Liver (tissue), 9 donors: Measurements from ENCODE around the gene OR6C74. TPM values are rescaled to one million over a fixed set of nuclear protein-coding genes. Genes with fewer than 3 reads are reported as not detected.

Experiments used
- DNase-seq: peaks from one replicate; pipeline ENCODE4 v3.0.0-alpha.2; 2017; ENCODE audit warnings: low spot score
- H3K27ac ChIP-seq, 2 donors: one replicate each; pipeline ENCODE4 v1.7.0; 2013; ENCODE audit warnings: inconsistent platforms in 2 of 2, low read length in 2 of 2, control low read depth in 1 of 2, low read depth in 1 of 2, mild to moderate bottlenecking in 1 of 2
- H3K27me3 ChIP-seq, 4 donors: one replicate each; pipeline versions ENCODE4 v1.6.1 to v1.7.0; 2013; ENCODE audit warnings: low read length in 3 of 4, inconsistent platforms in 1 of 4, mild to moderate bottlenecking in 1 of 4, moderate library complexity in 1 of 4; ENCODE audit not compliant: control insufficient read depth in 4 of 4, insufficient read depth in 4 of 4
- H3K36me3 ChIP-seq, 4 donors: one replicate each; pipeline versions ENCODE4 v1.6.1 to v1.7.0; 2013; ENCODE audit warnings: low read length in 3 of 4, mild to moderate bottlenecking in 3 of 4, low read depth in 1 of 4, moderate library complexity in 1 of 4; ENCODE audit not compliant: control insufficient read depth in 4 of 4, insufficient read depth in 3 of 4
- H3K4me1 ChIP-seq, 4 donors: one replicate each; pipeline versions ENCODE4 v1.6.1 to v1.7.0; 2013; ENCODE audit warnings: low read length in 3 of 4, mild to moderate bottlenecking in 3 of 4, moderate library complexity in 1 of 4; ENCODE audit not compliant: control insufficient read depth in 4 of 4, insufficient read depth in 4 of 4
- H3K4me3 ChIP-seq, 3 donors: one replicate each; pipeline versions ENCODE4 v1.6.1 to v1.7.0; 2013; ENCODE audit warnings: low read length in 3 of 3, control low read depth in 1 of 3, low read depth in 1 of 3, mild to moderate bottlenecking in 1 of 3
- H3K9ac ChIP-seq, 2 donors: one replicate each; pipeline ENCODE4 v1.7.0; 2013; ENCODE audit warnings: low read length in 2 of 2, mild to moderate bottlenecking in 2 of 2, moderate library complexity in 2 of 2, control low read depth in 1 of 2, low read depth in 1 of 2
- H3K9me3 ChIP-seq, 4 donors: one replicate each; pipeline versions ENCODE4 v1.6.1 to v1.7.0; 2013; ENCODE audit warnings: low read length in 3 of 4; ENCODE audit not compliant: control insufficient read depth in 4 of 4
- FOXA2 ChIP-seq: IDR thresholded peaks from 2 replicates; pipeline ENCODE4 v1.6.1; 2016; ENCODE audit warnings: antibody characterized with exemption
- GABPA ChIP-seq, 2 donors: IDR thresholded peaks in 1 of 2; conservative IDR thresholded peaks in 1 of 2; 2 replicates each; pipeline ENCODE4 v1.6.1; 2016; ENCODE audit warnings: antibody characterized with exemption in 2 of 2, mild to moderate bottlenecking in 1 of 2, moderate library complexity in 1 of 2
- HNF4G ChIP-seq: IDR thresholded peaks from 2 replicates; pipeline ENCODE4 v1.6.1; 2016; ENCODE audit warnings: antibody characterized with exemption
- MAX ChIP-seq: IDR thresholded peaks from 2 replicates; pipeline ENCODE4 v1.6.1; 2016; ENCODE audit warnings: antibody characterized with exemption
- REST ChIP-seq: IDR thresholded peaks from 2 replicates; pipeline ENCODE4 v1.6.1; 2016; ENCODE audit warnings: antibody characterized with exemption, mild to moderate bottlenecking
- RXRA ChIP-seq, 2 donors: IDR thresholded peaks; 2 replicates each; pipeline ENCODE4 v1.6.1; 2017 to 2018; ENCODE audit warnings: antibody characterized with exemption in 2 of 2, mild to moderate bottlenecking in 1 of 2
- YY1 ChIP-seq: IDR thresholded peaks from 2 replicates; pipeline ENCODE4 v1.6.1; 2016; ENCODE audit warnings: antibody characterized with exemption, mild to moderate bottlenecking
- WGBS: extraction: QIAGEN DNeasy Blood & Tissue Kit; methylation state at CpG from one replicate; pipeline ENCODE4 v1.1.7; 2013; 5-methylcytosine and 5-hydroxymethylcytosine counted together
- polyA plus RNA-seq, 2 donors: library from polyadenylated mRNA; stranded (reverse) in 1 of 2; unstranded in 1 of 2; fragments of 200-250 nt in 1 of 2; fragments of >200 nt in 1 of 2; fragmentation: Nextera tagmentation in 1 of 2; extraction: Ambion mirVana in 1 of 2; gene quantifications; one replicate each; pipeline versions ENCODE4 v1.2.1 to v1.2.3, GENCODE V29; 2013 to 2015
- total RNA-seq, 2 donors: library from RNA; depleted of rRNA; stranded (reverse); fragments of >200 nt; gene quantifications; one replicate each; pipeline ENCODE4 v1.2.3, GENCODE V29; 2014
- TF ChIP-seq, protein P1 (sequence below): fragments of 150-350 bp; IDR thresholded peaks from 2 replicates; pipeline ENCODE4 v1.5.1; 2017; ENCODE audit warnings: improper control_type of control experiment, low read depth, low read length; ENCODE audit not compliant: missing input control
- donor health status: healthy.
- donor health status: healthy.
- donor health status: healthy.
- donor health status: healthy.
- donor health status: healthy.

The OR6C74 gene
- total and polyA plus RNA-seq, 4 donors = not detected

DNA sequence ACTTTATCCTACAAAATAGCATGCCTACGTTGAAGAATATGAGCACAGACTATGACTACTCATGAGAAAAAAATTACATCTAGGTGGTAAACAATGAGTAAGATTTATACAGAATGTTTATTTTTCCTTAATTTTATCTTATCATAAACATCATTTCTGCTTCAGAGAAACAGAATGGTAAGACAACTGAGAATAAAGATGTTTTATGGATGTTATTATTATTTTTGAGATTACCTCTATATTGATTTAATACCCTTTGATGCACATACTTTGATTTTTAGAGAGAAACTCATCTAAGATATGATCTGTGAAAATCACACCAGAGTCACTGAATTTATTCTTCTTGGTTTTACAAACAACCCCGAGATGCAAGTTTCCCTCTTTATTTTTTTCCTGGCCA, 23.7 kb upstream of the OR6C74 start, which contains the start of gene OR10A7:
TSS of gene OR10A7 (plus strand) at position 301 of the 400 bp plus-strand sequence. CDS start at position 301, 0 bp downstream.
- H3K9ac ChIP-seq = no peak within 1 kb of the TSS
- WGBS = 84% methylated on average over 2 of the region's 2 CpGs
- no peak for DNase-seq
- no peak for TF ChIP-seq FOXA2
- TF ChIP-seq RXRA (IDR thresholded peaks at IDR 0.05) = no peak
- no peak for TF ChIP-seq HNF4G
- TF ChIP-seq YY1 = no peak
- H3K27me3 ChIP-seq = no peaks in the 10 kb centered on the region
- no peak within 1 kb of the TSS for H3K4me3 ChIP-seq
- no peaks in the 10 kb centered on the region for H3K36me3 ChIP-seq
- H3K27ac ChIP-seq = no peak within 1 kb of the TSS
- H3K9me3 ChIP-seq = no peaks in the 10 kb centered on the region
- no peaks in the 10 kb centered on the region for H3K4me1 ChIP-seq

DNA sequence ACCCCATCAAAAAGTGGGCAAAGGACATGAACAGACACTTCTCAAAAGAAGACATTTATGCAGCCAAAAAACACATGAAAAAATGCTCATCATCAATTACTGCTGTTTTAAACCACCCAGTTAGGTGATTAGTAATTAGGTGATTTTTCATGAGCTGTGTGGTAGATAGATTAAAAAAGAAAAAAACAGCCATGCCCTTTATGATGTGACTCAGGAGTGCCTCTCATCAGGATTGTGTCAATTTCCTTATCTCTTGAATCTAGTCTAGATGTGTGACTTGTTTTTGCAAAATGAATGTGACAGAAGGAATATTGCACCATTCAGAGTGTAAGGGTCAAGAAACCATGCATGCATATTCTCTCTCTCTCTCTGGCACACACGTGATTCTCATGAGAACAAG, 17.9 kb upstream of the OR6C74 start:
- no peaks in the 10 kb centered on the region for H3K36me3 ChIP-seq
- WGBS = 53% methylated on average over 1 of the region's 1 CpG
- DNase-seq = no peak
- no peak overlapping the region for H3K9ac ChIP-seq
- H3K27ac ChIP-seq = no peak overlapping the region
- no peaks in the 10 kb centered on the region for H3K9me3 ChIP-seq
- H3K27me3 ChIP-seq = no peaks in the 10 kb centered on the region
- H3K4me1 ChIP-seq = no peaks in the 10 kb centered on the region
- no peak overlapping the region for H3K4me3 ChIP-seq
- TF ChIP-seq, protein P1, sequence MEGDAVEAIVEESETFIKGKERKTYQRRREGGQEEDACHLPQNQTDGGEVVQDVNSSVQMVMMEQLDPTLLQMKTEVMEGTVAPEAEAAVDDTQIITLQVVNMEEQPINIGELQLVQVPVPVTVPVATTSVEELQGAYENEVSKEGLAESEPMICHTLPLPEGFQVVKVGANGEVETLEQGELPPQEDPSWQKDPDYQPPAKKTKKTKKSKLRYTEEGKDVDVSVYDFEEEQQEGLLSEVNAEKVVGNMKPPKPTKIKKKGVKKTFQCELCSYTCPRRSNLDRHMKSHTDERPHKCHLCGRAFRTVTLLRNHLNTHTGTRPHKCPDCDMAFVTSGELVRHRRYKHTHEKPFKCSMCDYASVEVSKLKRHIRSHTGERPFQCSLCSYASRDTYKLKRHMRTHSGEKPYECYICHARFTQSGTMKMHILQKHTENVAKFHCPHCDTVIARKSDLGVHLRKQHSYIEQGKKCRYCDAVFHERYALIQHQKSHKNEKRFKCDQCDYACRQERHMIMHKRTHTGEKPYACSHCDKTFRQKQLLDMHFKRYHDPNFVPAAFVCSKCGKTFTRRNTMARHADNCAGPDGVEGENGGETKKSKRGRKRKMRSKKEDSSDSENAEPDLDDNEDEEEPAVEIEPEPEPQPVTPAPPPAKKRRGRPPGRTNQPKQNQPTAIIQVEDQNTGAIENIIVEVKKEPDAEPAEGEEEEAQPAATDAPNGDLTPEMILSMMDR = no peak

- WGBS = 45% methylated on average over 3 of the region's 3 CpGs
- no peak overlapping the region for H3K27ac ChIP-seq
These were observed 16.8 kb upstream of the OR6C74 start for GRCh38 chr12:55227643-55228042.

More at GRCh38 chr12:55227643-55228042, 16.8 kb upstream of the OR6C74 start:
- TF ChIP-seq HNF4G (no peak), MAX (no peak), REST (no peak), GABPA (IDR thresholded peaks at IDR 0.05 in 1 of 2, conservative IDR thresholded peaks at IDR 0.05 in 1 of 2) (no peak), FOXA2 (no peak)
- TF ChIP-seq, protein P1 = no peak
- Histone ChIP-seq H3K36me3 (no peaks in the 10 kb centered on the region), H3K9ac (no peak overlapping the region), H3K4me1 (no peaks in the 10 kb centered on the region), H3K9me3 (no peaks in the 10 kb centered on the region), H3K27me3 (no peaks in the 10 kb centered on the region), H3K4me3 (no peak overlapping the region)
- no peak for DNase-seq
